CD4-positive, alpha-beta T cell (primary cell): Measurements from ENCODE around the gene TCHP. TPM values are rescaled to one million over a fixed set of nuclear protein-coding genes. Genes with fewer than 3 reads are reported as not detected.
A peak's percentile ranks its signal among the peaks of the same experiment; 100 is the strongest.

ENCODE experiments used
- ATAC-seq: fragments of 200-7000 bp; cut with Tn5 transposase; one replicate; pipeline ENCODE4 v1.10.0; 2022; ENCODE audit warnings: mild to moderate bottlenecking; ENCODE audit not compliant: poor library complexity
- CTCF ChIA-PET: fragments of 350-600 bp; sonication (Branson Sonifier 250); formaldehyde crosslinking; loops from one replicate; lab custom pipeline; 2021; ENCODE audit warnings: antibody characterized with exemption, inconsistent platforms; lab: Charles Lee
- POLR2A ChIA-PET: fragments of 350-600 bp; sonication (Branson Sonifier 250); formaldehyde crosslinking; loops from one replicate; lab custom pipeline; 2021; ENCODE audit warnings: antibody characterized with exemption, inconsistent platforms; lab: Charles Lee
- DNase-seq, 14 experiments: peaks; one replicate each; pipeline ENCODE4 v3.0.0-alpha.2; 2013 to 2020; ENCODE audit warnings: mixed read lengths in 2 of 14
- H3K27ac ChIP-seq, 2 donors: one replicate each; pipeline versions ENCODE4 v1.5.1 to v1.7.0; 2013; ENCODE audit warnings: low read length in 2 of 2, low read depth in 1 of 2, mild to moderate bottlenecking in 1 of 2
- H3K27me3 ChIP-seq, 2 experiments: 1 replicate in 1 of 2; 2 replicates in 1 of 2; pipeline versions ENCODE4 v1.6.1 to v1.7.0; 2013; ENCODE audit warnings: low read length in 2 of 2, control low read depth in 1 of 2, mild to moderate bottlenecking in 1 of 2, moderate library complexity in 1 of 2; ENCODE audit not compliant: insufficient read depth in 2 of 2, control insufficient read depth in 1 of 2
- H3K36me3 ChIP-seq: one replicate; pipeline ENCODE4 v1.6.1; 2013; ENCODE audit warnings: low read length, control low read depth; ENCODE audit not compliant: insufficient read depth
- H3K4me1 ChIP-seq: one replicate; pipeline ENCODE4 v1.6.1; 2013; ENCODE audit warnings: low read length, control low read depth; ENCODE audit not compliant: insufficient read depth
- H3K4me3 ChIP-seq: one replicate; pipeline ENCODE4 v1.5.1; 2013; ENCODE audit warnings: mild to moderate bottlenecking, low read length, moderate library complexity
- H3K9me3 ChIP-seq, 2 experiments: 1 replicate in 1 of 2; 2 replicates in 1 of 2; pipeline versions ENCODE4 v1.6.1 to v1.7.0; 2013; ENCODE audit warnings: low read length in 2 of 2, mild to moderate bottlenecking in 2 of 2, control low read depth in 1 of 2, moderate library complexity in 1 of 2; ENCODE audit not compliant: control insufficient read depth in 1 of 2, insufficient read depth in 1 of 2
- H3K27ac Mint-ChIP-seq: one replicate; pipeline ENCODE4 v1.8.0; 2020; ENCODE audit warnings: mixed read lengths
- H3K27me3 Mint-ChIP-seq: one replicate; pipeline ENCODE4 v1.8.0; 2021; ENCODE audit warnings: mixed read lengths
- H3K36me3 Mint-ChIP-seq: one replicate; pipeline ENCODE4 v1.8.0; 2021; ENCODE audit warnings: low read depth, mixed read lengths
- H3K4me1 Mint-ChIP-seq: one replicate; pipeline ENCODE4 v1.8.0; 2021; ENCODE audit warnings: low read depth, mixed read lengths
- H3K4me3 Mint-ChIP-seq: one replicate; pipeline ENCODE4 v1.8.0; 2020; ENCODE audit warnings: mild to moderate bottlenecking, mixed read lengths
- H3K9me3 Mint-ChIP-seq: one replicate; pipeline ENCODE4 v1.8.0; 2020; ENCODE audit warnings: mixed read lengths
- CTCF ChIP-seq: fragments of 200-600 bp; IDR thresholded peaks from one replicate; pipeline ENCODE4 v1.8.0; 2022; ENCODE audit warnings: antibody characterized with exemption, mild to moderate bottlenecking
- intact Hi-C, 2 experiments: fragments of 100-400 bp; cut with DNase I in 1 of 2; cut with micrococcal nuclease in 1 of 2; formaldehyde crosslinking; loops; one replicate each; pipeline versions ENCODE4 v1.15.1 to v1.9.0; 2023 to 2025; cut with DNase I, micrococcal nuclease
- total RNA-seq, 174 experiments: library from RNA in 2 of 174; stranded (reverse) in 2 of 174; gene quantifications; one replicate each; pipeline ENCODE4 v1.2.3 and lab custom pipeline; 2021 to 2026

Gene TCHP
- total RNA-seq, 2 experiments from 2014 or later, result 13.2 to 13.6 TPM

- intact Hi-C loops, result no loop called here
- H3K36me3 Mint-ChIP-seq, result peaks cover 90% of the 10 kb centered on the region
- TF ChIP-seq CTCF, result no peak
- peak overlapping the region; percentile 30 for H3K27ac Mint-ChIP-seq
- Histone ChIP-seq H3K27me3 (no peaks in the 10 kb centered on the region), H3K36me3 (peaks cover 84% of the 10 kb centered on the region), H3K4me3 (no peak overlapping the region), H3K9me3 (no peaks in the 10 kb centered on the region), H3K4me1 (peaks cover 2% of the 10 kb centered on the region), H3K27ac (no peak overlapping the region)
- ATAC-seq, result no peak
- DNase-seq, result no peak
- no peaks in the 10 kb centered on the region for H3K27me3 Mint-ChIP-seq
- no peaks in the 10 kb centered on the region for H3K9me3 Mint-ChIP-seq
- peaks cover 5% of the 10 kb centered on the region for H3K4me1 Mint-ChIP-seq
- ChIA-PET POLR2A (no interaction called here), CTCF (no interaction called here)
- H3K4me3 Mint-ChIP-seq, result no peak overlapping the region
Measured at GRCh38 chr12:109959411-109960093, 59.5 kb downstream of the TCHP start.

GRCh38 chr12:109961201-109961600 is 61.1 kb downstream of the TCHP start:
- intact Hi-C loops, result no loop called here
- no peak overlapping the region for H3K27ac Mint-ChIP-seq
- H3K4me1 Mint-ChIP-seq, result peaks cover 5% of the 10 kb centered on the region
- peaks cover 89% of the 10 kb centered on the region for H3K36me3 Mint-ChIP-seq
- H3K27me3 Mint-ChIP-seq, result no peaks in the 10 kb centered on the region
- Histone ChIP-seq H3K36me3 (peaks cover 87% of the 10 kb centered on the region), H3K27me3 (no peaks in the 10 kb centered on the region), H3K4me1 (peaks cover 2% of the 10 kb centered on the region), H3K27ac (no peak overlapping the region), H3K4me3 (no peak overlapping the region), H3K9me3 (no peaks in the 10 kb centered on the region)
- CTCF ChIA-PET, result no interaction called here
- no peak for DNase-seq
- ATAC-seq, result no peak
- no peak overlapping the region for H3K4me3 Mint-ChIP-seq
- no peak for TF ChIP-seq CTCF
- H3K9me3 Mint-ChIP-seq, result no peaks in the 10 kb centered on the region
- POLR2A ChIA-PET, result no interaction called here

GRCh38 chr12:109961612-109962011 is 61.5 kb downstream of the TCHP start:
- ChIA-PET CTCF (no interaction called here), POLR2A (no interaction called here)
- intact Hi-C loops, result no loop called here

More at GRCh38 chr12:109961612-109962011, 61.5 kb downstream of the TCHP start:
- Mint-ChIP-seq H3K9me3 (no peaks in the 10 kb centered on the region), H3K4me3 (no peak overlapping the region), H3K4me1 (peaks cover 5% of the 10 kb centered on the region), H3K27me3 (no peaks in the 10 kb centered on the region), H3K36me3 (peaks cover 89% of the 10 kb centered on the region), H3K27ac (no peak overlapping the region)
- Histone ChIP-seq H3K4me1 (peaks cover 2% of the 10 kb centered on the region), H3K36me3 (peaks cover 85% of the 10 kb centered on the region), H3K4me3 (no peak overlapping the region), H3K9me3 (no peaks in the 10 kb centered on the region), H3K27ac (no peak overlapping the region), H3K27me3 (no peaks in the 10 kb centered on the region)
- ATAC-seq, result no peak
- DNase-seq, result no peak
- no peak for TF ChIP-seq CTCF
